Ascending aorta (tissue), 2 donors: ENCODE results near the gene TM4SF18. TPM values are rescaled to one million over a fixed set of nuclear protein-coding genes. Genes with fewer than 3 reads are reported as not detected.

Experiments
- DNase-seq, 2 donors: peaks; one replicate each; pipeline ENCODE4 v3.0.0-alpha.2; 2019; ENCODE audit warnings: low spot score in 2 of 2
- H3K27ac ChIP-seq, 2 donors: fragments of 200-600 bp; sonication (generic); one replicate each; pipeline ENCODE4 v1.5.1; 2016 to 2017; ENCODE audit warnings: mild to moderate bottlenecking in 1 of 2
- H3K27me3 ChIP-seq: fragments of 200-600 bp; sonication (generic); one replicate; pipeline ENCODE4 v1.5.1; 2017
- H3K36me3 ChIP-seq, 2 donors: fragments of 200-600 bp; sonication (generic); one replicate each; pipeline ENCODE4 v1.5.1; 2016
- H3K4me1 ChIP-seq, 2 donors: fragments of 200-600 bp; sonication (generic); one replicate each; pipeline ENCODE4 v1.5.1; 2016 to 2017; ENCODE audit warnings: mild to moderate bottlenecking in 1 of 2
- H3K4me3 ChIP-seq, 2 donors: fragments of 200-600 bp; sonication (generic); one replicate each; pipeline ENCODE4 v1.5.1; 2016 to 2017; ENCODE audit warnings: mild to moderate bottlenecking in 1 of 2
- H3K9me3 ChIP-seq, 2 donors: fragments of 200-600 bp; sonication (generic); one replicate each; pipeline ENCODE4 v1.5.1; 2016
- CTCF ChIP-seq, 3 experiments: fragments of 200-600 bp in 2 of 3; fragments of 450-650 bp in 1 of 3; sonication (generic) in 2 of 3; IDR thresholded peaks; one replicate each; pipeline ENCODE4 v1.5.1; 2016 to 2019; ENCODE audit warnings: antibody characterized with exemption in 3 of 3, mild to moderate bottlenecking in 1 of 3, moderate library complexity in 1 of 3
- intact Hi-C: fragments of 100-400 bp; cut with DNase I; formaldehyde crosslinking; loops from one replicate; pipeline ENCODE4 v1.15.1; 2023
- total RNA-seq: library from RNA; depleted of rRNA; stranded (reverse); fragments of >200 nt; gene quantifications from one replicate; pipeline ENCODE4 v1.1.0, GENCODE V29; 2016

The TM4SF18 gene
- total RNA-seq, 1 donor from 2014 or later = 6.2 TPM

GRCh38 chr3:149366941-149367840 lies 33.8 kb upstream of the TM4SF18 start:
- H3K4me3 ChIP-seq = no peak overlapping the region
- no peaks in the 10 kb centered on the region for H3K9me3 ChIP-seq
- H3K27ac ChIP-seq = peak overlapping the region in 1 of 2 donors; percentile 41
- H3K4me1 ChIP-seq = peaks cover 0 to 25% of the 10 kb centered on the region in 2 donors
- H3K27me3 ChIP-seq = no peaks in the 10 kb centered on the region
- DNase-seq = no peak
- TF ChIP-seq CTCF (IDR thresholded peaks at IDR 0.05) = no peak
- intact Hi-C loops = no loop called here
- H3K36me3 ChIP-seq = peaks cover 15 to 27% of the 10 kb centered on the region in 2 donors

- no peak overlapping the region for H3K4me3 ChIP-seq
- intact Hi-C loops = no loop called here
- H3K36me3 ChIP-seq = peaks cover 9 to 17% of the 10 kb centered on the region in 2 donors
- TF ChIP-seq CTCF (IDR thresholded peaks at IDR 0.05) = no peak
- no peaks in the 10 kb centered on the region for H3K9me3 ChIP-seq
- no peak overlapping the region for H3K27ac ChIP-seq
- H3K4me1 ChIP-seq = peaks cover 0 to 16% of the 10 kb centered on the region in 2 donors
- no peak for DNase-seq
- no peaks in the 10 kb centered on the region for H3K27me3 ChIP-seq
These were observed 32.6 kb upstream of the TM4SF18 start for GRCh38 chr3:149366031-149366430.

- H3K27me3 ChIP-seq = no peaks in the 10 kb centered on the region
- H3K27ac ChIP-seq = no peak overlapping the region
- no peaks in the 10 kb centered on the region for H3K9me3 ChIP-seq
- no peak for DNase-seq
- H3K36me3 ChIP-seq = peaks cover 3 to 9% of the 10 kb centered on the region in 2 donors
- peaks cover 0 to 3% of the 10 kb centered on the region in 2 donors for H3K4me1 ChIP-seq
- intact Hi-C loops = no loop called here
- TF ChIP-seq CTCF (IDR thresholded peaks at IDR 0.05) = no peak
- no peak overlapping the region for H3K4me3 ChIP-seq
These were observed 31.2 kb upstream of the TM4SF18 start for GRCh38 chr3:149364624-149365023.

- TF ChIP-seq CTCF (IDR thresholded peaks at IDR 0.05) = no peak
- Histone ChIP-seq H3K27me3 (no peaks in the 10 kb centered on the region), H3K36me3 (no peaks in the 10 kb centered on the region), H3K4me3 (no peak overlapping the region), H3K27ac (no peak overlapping the region), H3K9me3 (no peaks in the 10 kb centered on the region), H3K4me1 (peaks cover 0 to 3% of the 10 kb centered on the region in 2 donors)
- DNase-seq = no peak
- intact Hi-C loops = no loop called here
These were observed 29.6 kb upstream of the TM4SF18 start for GRCh38 chr3:149363053-149363452.

- H3K27me3 ChIP-seq = no peaks in the 10 kb centered on the region
- no peak for TF ChIP-seq CTCF (IDR thresholded peaks at IDR 0.05)
- H3K4me1 ChIP-seq = peaks cover 0 to 3% of the 10 kb centered on the region in 2 donors
- H3K9me3 ChIP-seq = no peaks in the 10 kb centered on the region
- H3K27ac ChIP-seq = no peak overlapping the region
- intact Hi-C loops = no loop called here
- no peaks in the 10 kb centered on the region for H3K36me3 ChIP-seq
- no peak overlapping the region for H3K4me3 ChIP-seq
- no peak for DNase-seq
These were observed 28.9 kb upstream of the TM4SF18 start for GRCh38 chr3:149362366-149362765.
